Large intestine (tissue), 12 donors: ENCODE data around the gene EDDM3A. TPM values are rescaled to one million over a fixed set of nuclear protein-coding genes. Genes with fewer than 3 reads are reported as not detected.
"Not testable (repeated sequence)": the region's sequence is repeated elsewhere in the genome, so short reads cannot be mapped to it uniquely, and the experiment has no call there.

ENCODE experiments used
- DNase-seq, 2 donors: peaks; one replicate each; pipeline versions ENCODE4 v3.0.0 to v3.0.0-alpha.2; 2013
- H3K27ac ChIP-seq: one replicate; pipeline ENCODE4 v1.5.1; 2013; ENCODE audit warnings: low read length
- H3K27me3 ChIP-seq: 2 replicates; pipeline ENCODE4 v1.6.1; 2013; ENCODE audit warnings: low read length; ENCODE audit not compliant: control insufficient read depth, insufficient read depth
- H3K36me3 ChIP-seq: 2 replicates; pipeline ENCODE4 v1.6.1; 2013; ENCODE audit warnings: low read length; ENCODE audit not compliant: control insufficient read depth, insufficient read depth
- H3K4me1 ChIP-seq: one replicate; pipeline ENCODE4 v1.6.1; 2013; ENCODE audit warnings: low read length; ENCODE audit not compliant: control insufficient read depth, insufficient read depth
- H3K4me3 ChIP-seq: one replicate; pipeline ENCODE4 v1.5.1; 2013; ENCODE audit warnings: low read length
- H3K9me3 ChIP-seq: one replicate; pipeline ENCODE4 v1.6.1; 2013; ENCODE audit warnings: mild to moderate bottlenecking, low read depth, low read length, moderate library complexity; ENCODE audit not compliant: control insufficient read depth
- WGBS: methylation state at CpG from one replicate; pipeline ENCODE4 v1.1.5; 2013; ENCODE audit warnings: low lambda C conversion rate; ENCODE audit not compliant: insufficient coverage; 5-methylcytosine and 5-hydroxymethylcytosine counted together
- long read RNA-seq, 11 donors: transcript quantifications; one replicate each; lab custom pipeline, GENCODE V29; 2026
- polyA plus RNA-seq: library from polyadenylated mRNA; unstranded; fragments of 120-200 nt; gene quantifications from one replicate; pipeline ENCODE4 v1.2.1, GENCODE V29; 2013

The EDDM3A gene
- polyA plus RNA-seq, result not detected
- long read RNA-seq, donor 1, result 0 reads
- long read RNA-seq, donor 2, result 0 reads
- long read RNA-seq, donor 3, result 0 reads
- long read RNA-seq, donor 4, result 0 reads
- long read RNA-seq, donor 5, result 0 reads
- long read RNA-seq, donor 6, result 0 reads
- long read RNA-seq, donor 7, result 0 reads
- long read RNA-seq, donor 8, result 0 reads
- long read RNA-seq, donor 9, result 0 reads
- long read RNA-seq, donor 10, result 0 reads
- long read RNA-seq, donor 11, result 0 reads

- no peak within 1 kb of the TSS for H3K4me3 ChIP-seq
- H3K27ac ChIP-seq, result no peak within 1 kb of the TSS
- H3K4me1 ChIP-seq, result no peaks in the 10 kb centered on the region
- DNase-seq, result no peak
- no CpG with 5 or more reads among the region's 6 CpGs for WGBS
- H3K9me3 ChIP-seq, result no peaks in the 10 kb centered on the region
- no peaks in the 10 kb centered on the region for H3K36me3 ChIP-seq
- H3K27me3 ChIP-seq, result no peaks in the 10 kb centered on the region
Measured at GRCh38 chr14:20745571-20746358, at the start of gene EDDM3A. TSS of gene EDDM3A (plus strand) at chr14:20745887. CDS start at chr14:20747581, 1,694 bp downstream.

GRCh38 chr14:20696764-20697163, 48.9 kb upstream of the EDDM3A start:
- DNase-seq, result no peak
- H3K4me3 ChIP-seq, result no peak overlapping the region
- H3K27ac ChIP-seq, result no peak overlapping the region

GRCh38 chr14:20697273-20698017, 48.2 kb upstream of the EDDM3A start:
- WGBS, result no CpG with 5 or more reads among the region's 6 CpGs
- Histone ChIP-seq H3K36me3 (peaks cover 11% of the 10 kb centered on the region), H3K4me1 (no peaks in the 10 kb centered on the region), H3K9me3 (no peaks in the 10 kb centered on the region), H3K4me3 (no peak overlapping the region), H3K27me3 (no peaks in the 10 kb centered on the region), H3K27ac (no peak overlapping the region)
- peak; percentile 50 for DNase-seq

More at GRCh38 chr14:20696764-20697163, 48.9 kb upstream of the EDDM3A start:
- Histone ChIP-seq H3K9me3 (no peaks in the 10 kb centered on the region), H3K36me3 (peaks cover 11% of the 10 kb centered on the region), H3K27me3 (no peaks in the 10 kb centered on the region), H3K4me1 (no peaks in the 10 kb centered on the region)
- 100% methylated on average over 2 of the region's 5 CpGs for WGBS

- Histone ChIP-seq H3K4me1 (no peaks in the 10 kb centered on the region), H3K27me3 (no peaks in the 10 kb centered on the region), H3K9me3 (no peaks in the 10 kb centered on the region), H3K27ac (no peak overlapping the region), H3K36me3 (peaks cover 11% of the 10 kb centered on the region), H3K4me3 (no peak overlapping the region)
- DNase-seq, result no peak
Measured at GRCh38 chr14:20698018-20698329, 47.7 kb upstream of the EDDM3A start.

GRCh38 chr14:20698934-20699333, 46.8 kb upstream of the EDDM3A start:
- Histone ChIP-seq H3K9me3 (no peaks in the 10 kb centered on the region), H3K4me1 (no peaks in the 10 kb centered on the region), H3K27me3 (no peaks in the 10 kb centered on the region), H3K36me3 (peaks cover 8% of the 10 kb centered on the region), H3K27ac (no peak overlapping the region), H3K4me3 (no peak overlapping the region)
- 100% methylated on average over 1 of the region's 5 CpGs for WGBS
- DNase-seq, result no peak

- Histone ChIP-seq H3K27me3 (no peaks in the 10 kb centered on the region), H3K4me1 (no peaks in the 10 kb centered on the region), H3K36me3 (peaks cover 6% of the 10 kb centered on the region), H3K9me3 (no peaks in the 10 kb centered on the region), H3K27ac (no peak overlapping the region), H3K4me3 (no peak overlapping the region)
- DNase-seq, result no peak
Measured at GRCh38 chr14:20699931-20700330, 45.8 kb upstream of the EDDM3A start.

- H3K27me3 ChIP-seq, H3K27ac ChIP-seq, H3K4me1 ChIP-seq, H3K36me3 ChIP-seq, H3K4me3 ChIP-seq, H3K9me3 ChIP-seq, DNase-seq: not testable (repeated sequence)
- no CpG with 5 or more reads among the region's 7 CpGs for WGBS
Measured at GRCh38 chr14:20700965-20701364, 44.7 kb upstream of the EDDM3A start.

- H3K4me3 ChIP-seq, result no peak overlapping the region
- DNase-seq, result no peak
- H3K36me3 ChIP-seq, result no peaks in the 10 kb centered on the region
- H3K27me3 ChIP-seq, result no peaks in the 10 kb centered on the region
- H3K4me1 ChIP-seq, result no peaks in the 10 kb centered on the region
- H3K9me3 ChIP-seq, result no peaks in the 10 kb centered on the region
- no peak overlapping the region for H3K27ac ChIP-seq
- WGBS, result 33% methylated on average over 1 of the region's 4 CpGs
Measured at GRCh38 chr14:20706657-20707355, 38.9 kb upstream of the EDDM3A start.

GRCh38 chr14:20707622-20708021, 38.1 kb upstream of the EDDM3A start:
- no peaks in the 10 kb centered on the region for H3K4me1 ChIP-seq
- H3K36me3 ChIP-seq, result no peaks in the 10 kb centered on the region
- H3K27me3 ChIP-seq, result no peaks in the 10 kb centered on the region
- H3K4me3 ChIP-seq, result no peak overlapping the region
- no peaks in the 10 kb centered on the region for H3K9me3 ChIP-seq
- no peak overlapping the region for H3K27ac ChIP-seq
- DNase-seq, result no peak
- WGBS, result no CpG with 5 or more reads among the region's 2 CpGs

- H3K4me1 ChIP-seq, result no peaks in the 10 kb centered on the region
- WGBS, result 100% methylated on average over 1 of the region's 4 CpGs
- H3K27me3 ChIP-seq, result no peaks in the 10 kb centered on the region
- no peak overlapping the region for H3K27ac ChIP-seq
- no peak overlapping the region for H3K4me3 ChIP-seq
- DNase-seq, result no peak
- no peaks in the 10 kb centered on the region for H3K36me3 ChIP-seq
- H3K9me3 ChIP-seq, result no peaks in the 10 kb centered on the region
Measured at GRCh38 chr14:20711261-20711660, 34.4 kb upstream of the EDDM3A start.
